HEK293 (cell line): Measurements from ENCODE around the gene CRYZL1.
A peak's percentile ranks its signal among the peaks of the same experiment; 100 is the strongest.

ENCODE experiments used
- CTCF ChIA-PET: fragments of 350-600 bp; formaldehyde crosslinking; extraction: SDS; loops from one replicate; lab custom pipeline; 2021; ENCODE audit warnings: antibody characterized with exemption; lab: Yijun Ruan, JAX
- POLR2A ChIA-PET: fragments of 300-600 bp; formaldehyde crosslinking; extraction: SDS; loops from one replicate; lab custom pipeline; 2020; ENCODE audit warnings: antibody characterized with exemption, inconsistent platforms; lab: Yijun Ruan, JAX
- H3K27ac ChIP-seq: fragments of 200-500 bp; sonication (Bioruptor generic); 2 replicates; pipeline ENCODE4 v1.5.1; 2014; ENCODE audit warnings: low read depth, low read length, control low read depth, inconsistent platforms; ENCODE audit errors: extremely low read depth
- H3K36me3 ChIP-seq, 2 experiments: fragments of 200-500 bp in 1 of 2; sonication (Bioruptor generic) in 1 of 2; 1 replicate in 1 of 2; 2 replicates in 1 of 2; pipeline ENCODE4 v1.5.1; 2014 to 2017; ENCODE audit warnings: inconsistent platforms in 2 of 2, low read length in 2 of 2; ENCODE audit not compliant: control insufficient read depth in 2 of 2, insufficient read depth in 1 of 2
- H3K4me1 ChIP-seq: fragments of 200-500 bp; sonication (Bioruptor generic); 2 replicates; pipeline ENCODE4 v1.5.1; 2014; ENCODE audit warnings: mild to moderate bottlenecking, low read length, inconsistent platforms; ENCODE audit not compliant: control insufficient read depth, insufficient read depth
- H3K4me3 ChIP-seq: 2 replicates; pipeline ENCODE4 v1.5.1; 2011; ENCODE audit warnings: low read depth, mild to moderate bottlenecking, control low read depth, low read length, moderate library complexity
- H3K9me3 ChIP-seq: fragments of 200-500 bp; sonication (Bioruptor generic); 2 replicates; pipeline ENCODE4 v1.5.1; 2014; ENCODE audit warnings: low read depth, low read length, inconsistent platforms; ENCODE audit not compliant: control insufficient read depth, insufficient read depth
- EGR2 ChIP-seq: fragments of 450-650 bp; formaldehyde crosslinking; IDR thresholded peaks from 2 replicates; pipeline ENCODE4 v1.5.1; 2016; ENCODE audit warnings: low read depth, missing biosample characterization, missing genetic modification characterization
- SETDB1 ChIP-seq: IDR thresholded peaks from one replicate; pipeline ENCODE4 v1.6.1; 2017; ENCODE audit warnings: mild to moderate bottlenecking, low read length, moderate library complexity, mixed read lengths; ENCODE audit not compliant: insufficient read length
- SP2 ChIP-seq: fragments of 450-650 bp; formaldehyde crosslinking; IDR thresholded peaks from 2 replicates; pipeline ENCODE4 v1.5.1; 2016; ENCODE audit warnings: missing biosample characterization, missing genetic modification characterization
- ZBTB7A ChIP-seq: fragments of 450-650 bp; formaldehyde crosslinking; IDR thresholded peaks from 2 replicates; pipeline ENCODE4 v1.5.1; 2016; ENCODE audit warnings: low read depth, missing biosample characterization, missing genetic modification characterization
- ZFP69B ChIP-seq: fragments of 450-650 bp; formaldehyde crosslinking; IDR thresholded peaks from 2 replicates; pipeline ENCODE4 v1.5.1; 2016; ENCODE audit warnings: missing biosample characterization, missing genetic modification characterization
- ZNF16 ChIP-seq: fragments of 450-650 bp; formaldehyde crosslinking; IDR thresholded peaks from 2 replicates; pipeline ENCODE4 v1.5.1; 2016; ENCODE audit warnings: low read depth, missing biosample characterization, missing genetic modification characterization
- ZNF184 ChIP-seq: fragments of 450-650 bp; IDR thresholded peaks from 2 replicates; pipeline ENCODE4 v1.5.1; 2018; ENCODE audit warnings: missing biosample characterization, mild to moderate bottlenecking, missing genetic modification characterization
- ZNF2 ChIP-seq: fragments of 450-650 bp; formaldehyde crosslinking; IDR thresholded peaks from 2 replicates; pipeline ENCODE4 v1.5.1; 2016; ENCODE audit warnings: missing biosample characterization, missing genetic modification characterization
- ZNF202 ChIP-seq: fragments of 450-650 bp; formaldehyde crosslinking; IDR thresholded peaks from 2 replicates; pipeline ENCODE4 v1.5.1; 2016; ENCODE audit warnings: missing biosample characterization, missing genetic modification characterization, borderline replicate concordance
- ZNF248 ChIP-seq: fragments of 450-650 bp; formaldehyde crosslinking; IDR thresholded peaks from 2 replicates; pipeline ENCODE4 v1.5.1; 2017; ENCODE audit warnings: missing biosample characterization, missing genetic modification characterization
- ZNF341 ChIP-seq: fragments of 450-650 bp; formaldehyde crosslinking; IDR thresholded peaks from 2 replicates; pipeline ENCODE4; 2016; ENCODE audit warnings: low read depth, missing biosample characterization, missing genetic modification characterization
- ZNF394 ChIP-seq: fragments of 450-650 bp; formaldehyde crosslinking; IDR thresholded peaks from 2 replicates; pipeline ENCODE4 v1.5.1; 2016; ENCODE audit warnings: missing biosample characterization, missing genetic modification characterization, mild to moderate bottlenecking, moderate library complexity, borderline replicate concordance
- ZNF426 ChIP-seq: fragments of 450-650 bp; formaldehyde crosslinking; IDR thresholded peaks from 2 replicates; pipeline ENCODE4 v1.5.1; 2017; ENCODE audit warnings: missing biosample characterization, missing genetic modification characterization, mild to moderate bottlenecking, inconsistent platforms, moderate library complexity
- ZNF600 ChIP-seq: fragments of 450-650 bp; formaldehyde crosslinking; IDR thresholded peaks from 2 replicates; pipeline ENCODE4 v1.5.1; 2016; ENCODE audit warnings: missing biosample characterization, missing genetic modification characterization
- ZNF658 ChIP-seq: fragments of 450-650 bp; formaldehyde crosslinking; IDR thresholded peaks from 2 replicates; pipeline ENCODE4; 2016; ENCODE audit warnings: missing biosample characterization, missing genetic modification characterization
- ZNF707 ChIP-seq: fragments of 450-650 bp; formaldehyde crosslinking; IDR thresholded peaks from 2 replicates; pipeline ENCODE4 v1.5.1; 2016; ENCODE audit warnings: missing biosample characterization, missing genetic modification characterization
- ZNF747 ChIP-seq: fragments of 450-650 bp; formaldehyde crosslinking; IDR thresholded peaks from 2 replicates; pipeline ENCODE4 v1.5.1; 2016; ENCODE audit warnings: missing biosample characterization, missing genetic modification characterization
- ZNF76 ChIP-seq: fragments of 450-650 bp; formaldehyde crosslinking; IDR thresholded peaks from 2 replicates; pipeline ENCODE4; 2016; ENCODE audit warnings: low read depth, missing biosample characterization, missing genetic modification characterization, borderline replicate concordance
- ZNF792 ChIP-seq: fragments of 450-650 bp; formaldehyde crosslinking; IDR thresholded peaks from 2 replicates; pipeline ENCODE4 v1.5.1; 2016; ENCODE audit warnings: missing biosample characterization, missing genetic modification characterization
- TF ChIP-seq, protein P1 (sequence below): fragments of 450-650 bp; formaldehyde crosslinking; IDR thresholded peaks from 2 replicates; pipeline ENCODE4 v1.5.1; 2016; ENCODE audit warnings: missing biosample characterization, missing genetic modification characterization
- TF ChIP-seq, protein P2 (sequence below): fragments of 450-650 bp; formaldehyde crosslinking; IDR thresholded peaks from 2 replicates; pipeline ENCODE4 v1.5.1; 2016; ENCODE audit warnings: missing biosample characterization, missing genetic modification characterization

Gene CRYZL1

GRCh38 chr21:33543505-33544129, 97.9 kb downstream of the CRYZL1 start:
- TF ChIP-seq ZNF426 (tag by site-specific recombination), result 0 out of 2 replicates have a peak, but pooled peaks have one; percentile 10
- 0 out of 2 replicates have a peak, but pooled peaks have one; percentile 80 for TF ChIP-seq ZNF394 (tag by site-specific recombination)
- no peak for TF ChIP-seq ZNF658 (tag by site-specific recombination)
- no peak for TF ChIP-seq ZNF341 (tag by site-specific recombination)
- TF ChIP-seq SP2 (tag by site-specific recombination), result peak; percentile 3
- TF ChIP-seq ZNF707 (tag by site-specific recombination), result 0 out of 2 replicates have a peak, but pooled peaks have one; percentile 1
- no peak for TF ChIP-seq ZNF792 (tag by site-specific recombination)
- TF ChIP-seq ZNF2 (tag by site-specific recombination), result 0 out of 2 replicates have a peak, but pooled peaks have one; percentile 72
- TF ChIP-seq, protein P1, sequence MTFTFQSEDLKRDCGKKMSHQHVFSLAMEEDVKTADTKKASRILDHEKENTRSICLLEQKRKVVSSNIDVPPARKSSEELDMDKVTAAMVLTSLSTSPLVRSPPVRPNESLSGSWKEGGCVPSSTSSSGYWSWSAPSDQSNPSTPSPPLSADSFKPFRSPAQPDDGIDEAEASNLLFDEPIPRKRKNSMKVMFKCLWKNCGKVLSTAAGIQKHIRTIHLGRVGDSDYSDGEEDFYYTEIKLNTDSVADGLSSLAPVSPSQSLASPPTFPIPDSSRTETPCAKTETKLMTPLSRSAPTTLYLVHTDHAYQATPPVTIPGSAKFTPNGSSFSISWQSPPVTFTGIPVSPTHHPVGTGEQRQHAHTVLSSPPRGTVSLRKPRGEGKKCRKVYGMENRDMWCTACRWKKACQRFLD (tag by site-specific recombination), result peak; percentile 99
- TF ChIP-seq ZNF248 (tag by site-specific recombination), result no peak
- no peak for TF ChIP-seq ZFP69B (tag by site-specific recombination)
- TF ChIP-seq, protein P2, sequence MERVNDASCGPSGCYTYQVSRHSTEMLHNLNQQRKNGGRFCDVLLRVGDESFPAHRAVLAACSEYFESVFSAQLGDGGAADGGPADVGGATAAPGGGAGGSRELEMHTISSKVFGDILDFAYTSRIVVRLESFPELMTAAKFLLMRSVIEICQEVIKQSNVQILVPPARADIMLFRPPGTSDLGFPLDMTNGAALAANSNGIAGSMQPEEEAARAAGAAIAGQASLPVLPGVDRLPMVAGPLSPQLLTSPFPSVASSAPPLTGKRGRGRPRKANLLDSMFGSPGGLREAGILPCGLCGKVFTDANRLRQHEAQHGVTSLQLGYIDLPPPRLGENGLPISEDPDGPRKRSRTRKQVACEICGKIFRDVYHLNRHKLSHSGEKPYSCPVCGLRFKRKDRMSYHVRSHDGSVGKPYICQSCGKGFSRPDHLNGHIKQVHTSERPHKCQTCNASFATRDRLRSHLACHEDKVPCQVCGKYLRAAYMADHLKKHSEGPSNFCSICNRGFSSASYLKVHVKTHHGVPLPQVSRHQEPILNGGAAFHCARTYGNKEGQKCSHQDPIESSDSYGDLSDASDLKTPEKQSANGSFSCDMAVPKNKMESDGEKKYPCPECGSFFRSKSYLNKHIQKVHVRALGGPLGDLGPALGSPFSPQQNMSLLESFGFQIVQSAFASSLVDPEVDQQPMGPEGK (tag by site-specific recombination), result 0 out of 2 replicates have a peak, but pooled peaks have one; percentile 5
- TF ChIP-seq ZNF16 (tag by site-specific recombination), result 0 out of 2 replicates have a peak, but pooled peaks have one; percentile 6
- no peak for TF ChIP-seq ZNF600
- TF ChIP-seq ZNF76, result no peak
- no peak for TF ChIP-seq ZNF202 (tag by site-specific recombination)
- TF ChIP-seq SETDB1, result no peak
- TF ChIP-seq ZNF747 (tag by site-specific recombination), result no peak
- TF ChIP-seq EGR2 (tag by site-specific recombination), result peak; percentile 89; the same call in 1 of the 2 replicates
- TF ChIP-seq ZNF184, result peak; percentile 17; the same call in 1 of the 2 replicates
- TF ChIP-seq ZBTB7A (tag by site-specific recombination), result 0 out of 2 replicates have a peak, but pooled peaks have one; percentile 2
- peak overlapping the region; percentile 93 for H3K27ac ChIP-seq
- peaks cover 35 to 37% of the 10 kb centered on the region in 2 experiments for H3K36me3 ChIP-seq
- POLR2A ChIA-PET, result interaction anchor here (0.6 to 3.3 kb wide), 9 partner anchors 8 to 351 kb away, joined by 3 to 20 read pairs (median 6); partner anchors contain the start of genes DNAJC28, DONSON and TMEM50B
- peaks cover 12% of the 10 kb centered on the region for H3K4me1 ChIP-seq
- CTCF ChIA-PET, result interaction anchor here (0.6 kb wide), 2 partner anchors 346 to 1710 kb away, joined by 3 to 4 read pairs; no protein-coding TSS in a partner anchor
- H3K4me3 ChIP-seq, result peak overlapping the region; percentile 98
- H3K9me3 ChIP-seq, result no peaks in the 10 kb centered on the region
